Stimulated activated naive CD8-positive, alpha-beta T cell treated with anti-CD3 and anti-CD28 coated beads, Interleukin-15, Interleukin-2, amounts not matched to agents 100 U/mL and 50 U/mL, for 24 hours (primary cell): ENCODE measurements around the gene SF3B6.

Experiments used
- ATAC-seq: fragments of 150-1000 bp; cut with Tn5 transposase; one replicate; pipeline ENCODE4 v1.10.0; 2021
- DNase-seq: peaks from one replicate; pipeline ENCODE4 v3.0.0; 2021

Gene SF3B6

DNA sequence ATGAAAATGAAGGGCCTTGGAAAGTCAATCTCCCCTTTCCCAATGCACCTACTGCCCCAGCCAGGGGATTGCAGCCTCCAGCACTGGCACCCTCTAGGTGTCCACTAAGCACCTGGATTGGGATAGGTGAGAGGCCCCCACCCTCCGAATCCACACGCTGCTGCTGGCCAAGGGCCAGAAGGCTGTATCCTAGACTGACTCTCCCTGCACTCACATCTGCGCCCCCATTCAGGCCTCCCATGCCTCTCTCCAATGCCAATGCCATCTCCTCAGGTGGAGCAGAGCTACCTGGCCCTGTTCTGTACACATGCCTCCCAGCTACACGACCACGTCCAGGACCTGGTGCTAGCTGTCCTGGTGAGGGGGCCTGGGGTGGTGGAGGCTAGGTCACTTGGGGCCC, 56.4 kb downstream of the SF3B6 start:
- DNase-seq (no peak), ATAC-seq (no peak)

DNA sequence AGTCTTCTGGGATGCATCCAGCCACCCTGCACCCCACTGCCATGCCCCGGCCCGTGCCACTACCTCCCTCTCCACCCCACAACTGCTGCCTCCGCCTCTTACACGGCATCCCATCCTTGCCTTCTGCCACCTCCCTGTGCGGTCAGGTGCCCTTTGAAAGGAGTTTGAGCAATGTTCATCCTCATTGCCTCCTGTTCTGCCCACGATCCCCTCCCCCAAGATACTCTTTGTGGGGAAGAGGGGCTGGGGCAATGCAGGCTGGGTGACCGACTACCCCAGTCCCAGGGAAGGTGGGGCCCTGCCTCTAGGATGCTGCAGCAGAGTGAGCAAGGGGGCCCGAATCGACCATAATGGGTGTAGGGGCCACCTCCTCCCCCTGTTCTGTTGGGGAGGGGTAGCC, 57.9 kb downstream of the SF3B6 start:
- ATAC-seq = no peak
- no peak for DNase-seq

DNA sequence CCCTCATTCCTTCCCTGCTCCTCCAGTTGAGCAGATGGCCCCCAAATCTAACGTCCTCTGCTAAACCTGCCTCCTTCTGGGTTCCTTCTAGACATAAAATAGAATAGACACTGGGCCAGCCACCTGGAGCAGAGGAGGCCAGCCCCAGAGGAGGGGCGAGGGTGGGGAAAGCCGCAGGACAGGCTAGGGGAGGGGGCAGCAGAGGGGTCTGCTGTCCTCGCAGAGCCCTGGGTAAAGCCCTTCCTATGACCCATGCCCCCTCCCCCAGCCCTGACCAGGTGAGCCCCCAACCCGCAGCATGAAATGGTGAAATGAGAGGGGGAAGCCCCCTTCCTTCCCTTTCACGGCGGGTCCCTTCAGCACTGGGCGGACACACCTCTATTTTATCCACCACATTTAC, 58.4 kb downstream of the SF3B6 start:
- no peak for ATAC-seq

More for the DNA sequence above, 58.4 kb downstream of the SF3B6 start:
- DNase-seq = no peak
